GM18909 (cell line): ENCODE measurements around the gene KCNG2.

Experiments used
- ATAC-seq: cut with Tn5 transposase; IDR thresholded peaks from one replicate; pipeline ENCODE4 v1.9.1; 2021; ENCODE audit warnings: mild to moderate bottlenecking; ENCODE audit not compliant: unreplicated experiment, poor library complexity

Gene KCNG2

GRCh38 chr18:79900610-79901570, 103.2 kb downstream of the KCNG2 start:
- no peak for ATAC-seq

- ATAC-seq = no peak
Measured at GRCh38 chr18:79901665-79902064, 103.9 kb downstream of the KCNG2 start.

GRCh38 chr18:79902075-79902474, 104.3 kb downstream of the KCNG2 start:
- ATAC-seq = no peak

GRCh38 chr18:79902640-79903039, 104.9 kb downstream of the KCNG2 start:
- no peak for ATAC-seq

GRCh38 chr18:79903071-79903635, 105.4 kb downstream of the KCNG2 start:
- no peak for ATAC-seq

- no peak for ATAC-seq
Measured at GRCh38 chr18:79903787-79904356, 106.1 kb downstream of the KCNG2 start.

- ATAC-seq = no peak
Measured at GRCh38 chr18:79904357-79905147, 106.8 kb downstream of the KCNG2 start.

- no peak for ATAC-seq
Measured at GRCh38 chr18:79905389-79905911, 107.7 kb downstream of the KCNG2 start.

GRCh38 chr18:79905993-79906392, 108.3 kb downstream of the KCNG2 start:
- no peak for ATAC-seq

GRCh38 chr18:79906706-79907105, 109.0 kb downstream of the KCNG2 start:
- ATAC-seq = no peak

- no peak for ATAC-seq
Measured at GRCh38 chr18:79910563-79911343, 113.0 kb downstream of the KCNG2 start.

- ATAC-seq = no peak
Measured at GRCh38 chr18:79911344-79912270, 113.9 kb downstream of the KCNG2 start.

- no peak for ATAC-seq
Measured at GRCh38 chr18:79912409-79912991, 114.8 kb downstream of the KCNG2 start.

- no peak for ATAC-seq
Measured at GRCh38 chr18:79912994-79913831, 115.5 kb downstream of the KCNG2 start.

GRCh38 chr18:79914614-79915160, 116.9 kb downstream of the KCNG2 start:
- no peak for ATAC-seq

- ATAC-seq = no peak
Measured at GRCh38 chr18:79915161-79916127, 117.7 kb downstream of the KCNG2 start.
